ENCODE data around the gene RAB17.
"Not testable (repeated sequence)": the region's sequence is repeated elsewhere in the genome, so short reads cannot be mapped to it uniquely, and the experiment has no call there.

RAB17 gene

DNA sequence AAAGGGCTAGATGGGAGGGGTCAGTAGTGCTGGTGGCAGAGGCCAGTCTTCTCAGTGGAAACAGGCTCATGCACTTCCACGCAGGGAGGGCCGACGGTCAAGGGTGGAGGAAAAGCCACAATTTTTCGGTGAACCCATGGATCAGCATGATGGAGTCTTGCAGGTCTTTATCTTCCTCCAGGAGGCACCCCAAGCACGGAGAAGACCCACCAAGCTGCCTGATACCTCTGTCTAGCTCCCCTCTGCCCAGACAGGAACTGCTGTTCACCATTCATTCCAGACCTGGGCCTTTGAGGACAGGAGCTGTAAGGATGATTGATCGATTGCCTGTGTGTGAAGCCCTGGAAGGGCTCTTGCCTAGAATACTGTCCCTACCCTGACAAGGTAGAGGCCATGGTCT, 34.0 kb upstream of the RAB17 start:
- no peak for DNase-seq

DNA sequence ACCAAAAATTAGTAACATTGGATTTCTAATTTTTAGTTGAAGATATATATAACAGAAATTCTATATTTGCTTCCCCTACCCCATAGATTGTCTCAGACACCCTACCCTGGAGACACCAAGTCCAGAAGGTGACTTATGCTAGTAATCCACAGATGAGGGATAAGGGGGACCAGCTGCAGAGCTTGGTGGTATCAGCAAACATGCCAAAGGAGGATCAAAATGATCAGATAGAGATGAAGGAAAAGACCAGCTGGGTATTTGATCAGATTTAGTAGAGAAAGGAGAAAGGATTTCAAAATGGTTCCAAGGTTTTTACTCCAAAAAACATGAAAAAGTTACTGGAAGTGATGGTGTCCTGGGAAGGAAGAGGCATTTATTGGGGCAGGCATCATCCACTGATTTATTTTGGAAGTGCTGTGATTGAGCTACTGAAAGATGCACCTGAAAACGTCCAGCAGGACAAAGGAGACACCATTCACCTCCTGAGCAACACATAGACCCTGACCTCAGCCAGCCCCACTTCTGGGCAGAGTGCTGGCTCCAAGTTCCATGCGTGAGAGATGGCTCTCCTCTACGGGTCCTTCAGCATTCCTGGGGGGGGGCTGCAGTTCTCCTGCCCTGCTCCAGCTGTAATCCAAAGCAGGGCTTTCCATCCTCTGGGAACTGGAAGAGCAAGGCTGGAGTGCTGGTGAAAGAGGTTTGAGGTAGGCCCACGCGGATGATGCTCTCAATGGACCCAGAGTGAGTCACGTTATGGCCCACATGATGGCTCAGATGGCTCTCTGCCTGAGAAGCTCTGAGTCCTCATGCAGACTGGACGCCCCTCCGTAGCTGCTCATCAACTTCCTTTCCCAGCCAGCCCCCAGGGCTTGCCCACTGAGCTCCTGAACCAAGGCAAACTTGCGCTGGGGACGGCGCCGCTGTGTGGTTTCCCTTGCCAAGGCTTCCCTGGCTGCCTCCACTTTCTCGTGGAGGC, 33.2 kb upstream of the RAB17 start:
- DNase-seq, result no peak

DNA sequence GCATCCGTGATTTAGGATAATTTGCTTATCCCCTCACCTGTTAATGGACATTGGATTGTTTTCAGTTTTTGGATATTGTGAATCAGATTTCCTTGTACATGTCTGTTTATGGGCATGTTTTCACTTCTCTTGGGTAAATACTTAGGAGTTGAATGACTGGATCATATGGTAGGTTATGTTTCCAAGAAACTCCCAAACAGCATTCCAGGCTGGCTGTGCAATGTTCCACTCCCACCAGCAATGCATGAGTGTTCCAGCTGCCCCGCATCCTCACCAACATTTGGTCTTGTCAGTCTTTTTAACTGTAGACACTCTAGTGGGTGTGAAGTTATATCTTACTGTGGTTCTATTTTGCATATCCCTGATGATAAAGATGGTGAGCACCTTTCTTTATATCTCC, 27.9 kb upstream of the RAB17 start:
- DNase-seq, result no peak

DNA sequence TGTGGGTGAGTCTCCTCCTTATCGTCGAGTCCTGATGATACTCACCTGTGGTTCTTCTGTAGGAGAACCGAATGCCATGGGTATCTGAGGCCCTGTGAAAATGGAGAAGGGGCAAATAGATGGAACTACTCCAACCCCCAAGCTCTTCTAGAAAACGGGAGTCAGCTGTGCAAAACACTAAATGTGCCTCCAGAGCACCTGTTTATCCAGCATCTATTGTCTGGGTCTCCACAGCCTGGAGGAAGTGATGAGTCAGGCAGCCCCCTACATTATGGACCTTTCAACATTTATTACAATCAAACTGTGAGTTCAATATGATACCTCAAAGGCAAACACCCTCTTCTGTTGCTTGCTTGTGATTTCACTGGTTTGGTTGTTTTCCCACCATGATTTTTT, 27.1 kb upstream of the RAB17 start:
- no peak for DNase-seq

DNA sequence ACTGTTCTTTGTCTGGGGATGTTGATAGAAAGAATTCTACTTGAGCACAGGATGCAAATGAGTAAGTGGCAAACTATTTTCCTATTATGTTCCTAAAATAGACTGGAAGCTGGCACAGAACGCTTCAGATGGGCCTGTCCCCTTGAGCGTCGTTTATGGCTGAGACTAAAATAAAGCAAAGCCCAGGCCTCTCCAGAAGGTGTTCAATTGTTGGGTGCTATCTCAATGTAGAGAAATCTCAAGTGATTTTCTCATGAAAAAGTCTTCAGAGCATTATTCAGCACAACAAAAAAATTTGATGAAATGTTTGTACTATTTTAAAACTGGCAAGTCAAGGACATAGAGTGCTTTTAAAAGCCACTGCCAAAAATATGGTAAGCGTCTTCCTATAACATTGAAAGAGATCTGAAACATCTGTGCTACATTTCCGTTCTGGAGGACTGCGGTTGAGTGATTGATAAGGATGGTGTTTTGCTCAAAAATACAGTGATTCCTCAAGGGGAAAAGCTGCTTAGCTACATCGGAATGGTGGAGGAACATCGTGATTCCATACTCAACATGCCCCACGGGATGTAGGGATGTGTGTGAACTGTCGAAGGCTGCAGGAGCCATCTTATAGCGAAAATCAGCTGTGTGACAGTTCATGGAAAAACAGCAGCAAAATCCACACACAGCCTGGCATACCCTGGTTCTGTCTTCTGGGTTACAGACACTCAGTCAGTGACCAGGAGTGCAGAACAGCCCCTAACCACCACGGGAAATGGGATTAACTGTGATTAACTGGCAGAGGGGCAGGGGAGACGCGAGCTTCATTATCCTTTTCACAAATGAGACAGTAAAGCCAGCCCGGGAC, 26.4 kb upstream of the RAB17 start:
- peak; percentile 89 for DNase-seq

DNA sequence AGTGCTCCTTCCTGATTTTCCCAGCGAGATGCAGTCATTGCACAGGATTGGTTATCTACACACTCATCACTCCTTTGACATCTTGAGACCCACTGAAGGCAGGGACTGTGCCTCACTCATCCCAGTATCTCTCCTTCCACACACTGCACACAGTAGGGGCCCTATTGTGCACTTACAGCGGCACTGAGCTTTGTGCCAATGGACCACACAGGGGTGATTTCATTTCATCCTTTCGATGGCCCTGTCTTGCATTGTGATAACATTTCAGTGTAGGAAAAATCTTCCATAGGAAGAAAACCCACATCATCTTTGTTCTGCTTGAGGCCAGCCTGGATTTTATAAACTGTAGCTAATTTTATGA, 25.8 kb upstream of the RAB17 start:
- no peak for DNase-seq

DNA sequence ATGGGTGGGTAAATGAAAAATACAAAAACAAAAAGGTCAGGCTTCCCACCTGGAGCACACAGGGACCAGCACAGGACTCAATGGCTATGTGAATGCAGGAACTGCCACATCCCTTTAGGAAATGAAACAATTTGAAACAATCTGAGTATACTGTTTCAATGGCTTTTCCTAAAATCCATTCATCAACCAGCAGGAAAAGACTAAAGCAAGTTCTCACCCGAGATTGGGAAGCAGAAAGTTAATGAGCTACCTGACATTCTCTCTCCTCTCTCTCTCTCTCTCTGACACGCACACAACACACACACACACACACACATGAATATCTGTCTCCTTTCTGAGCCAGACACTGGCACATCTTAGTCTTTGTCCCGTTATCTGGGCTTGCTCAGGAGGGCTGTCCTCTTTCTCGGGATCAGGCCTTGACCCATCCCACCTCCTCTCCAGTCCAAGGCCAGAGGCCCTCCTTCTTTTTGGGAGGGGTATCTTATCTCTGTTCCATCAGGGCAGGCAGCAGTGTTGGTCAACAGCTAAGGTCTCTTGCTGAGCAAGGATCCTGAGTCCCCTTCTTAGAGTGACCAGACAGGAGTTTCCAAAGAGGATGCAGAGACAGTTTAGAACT, 25.2 kb upstream of the RAB17 start:
- no peak for DNase-seq

DNA sequence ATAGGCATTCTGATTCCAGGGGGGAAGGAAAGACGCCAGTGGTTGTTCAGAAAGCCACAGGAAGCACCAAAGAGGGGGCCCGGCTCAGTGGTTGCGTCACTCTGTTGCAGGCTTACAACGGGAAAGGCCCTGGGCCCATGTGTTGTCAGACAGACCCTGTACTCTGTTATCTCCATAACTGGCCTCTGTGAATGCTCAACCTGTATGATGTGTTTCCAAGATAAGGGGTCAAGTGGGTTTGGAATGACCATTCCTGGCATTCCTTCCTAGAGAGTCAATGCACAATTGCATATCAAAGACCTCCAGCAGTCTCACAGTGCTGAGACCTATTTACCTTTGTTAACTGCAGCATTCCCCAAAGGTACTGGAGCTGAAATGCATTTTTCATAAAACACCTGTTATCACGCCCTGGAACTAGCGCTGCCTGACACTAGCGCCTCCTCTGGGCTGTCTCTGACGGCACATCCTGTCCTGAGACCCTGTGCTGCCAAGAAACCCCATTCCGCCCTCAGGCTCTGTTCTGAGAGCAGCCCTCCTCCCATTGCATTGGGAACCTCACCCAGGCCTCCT, 23.7 kb upstream of the RAB17 start:
- peak; percentile 73 for DNase-seq

DNA sequence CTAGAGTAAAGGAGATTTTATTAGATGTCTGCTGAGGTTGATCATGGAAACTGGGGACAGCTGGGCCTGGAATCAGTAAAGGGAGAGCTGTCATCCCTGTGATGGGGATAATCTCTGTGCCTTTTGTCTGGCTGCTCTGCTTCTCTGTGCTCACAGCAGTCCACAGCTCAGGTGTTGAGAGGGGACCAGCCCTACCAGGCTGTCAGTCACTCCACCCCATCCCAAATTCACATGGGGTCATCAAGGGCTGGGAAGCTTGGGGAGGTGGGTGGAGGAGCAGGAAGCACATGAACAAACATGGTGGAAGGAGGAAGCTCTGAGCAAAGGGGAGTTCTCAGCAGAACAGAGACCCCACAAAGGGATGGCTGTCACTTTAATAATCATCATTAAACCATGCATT, 23.1 kb upstream of the RAB17 start:
- DNase-seq, result no peak

DNA sequence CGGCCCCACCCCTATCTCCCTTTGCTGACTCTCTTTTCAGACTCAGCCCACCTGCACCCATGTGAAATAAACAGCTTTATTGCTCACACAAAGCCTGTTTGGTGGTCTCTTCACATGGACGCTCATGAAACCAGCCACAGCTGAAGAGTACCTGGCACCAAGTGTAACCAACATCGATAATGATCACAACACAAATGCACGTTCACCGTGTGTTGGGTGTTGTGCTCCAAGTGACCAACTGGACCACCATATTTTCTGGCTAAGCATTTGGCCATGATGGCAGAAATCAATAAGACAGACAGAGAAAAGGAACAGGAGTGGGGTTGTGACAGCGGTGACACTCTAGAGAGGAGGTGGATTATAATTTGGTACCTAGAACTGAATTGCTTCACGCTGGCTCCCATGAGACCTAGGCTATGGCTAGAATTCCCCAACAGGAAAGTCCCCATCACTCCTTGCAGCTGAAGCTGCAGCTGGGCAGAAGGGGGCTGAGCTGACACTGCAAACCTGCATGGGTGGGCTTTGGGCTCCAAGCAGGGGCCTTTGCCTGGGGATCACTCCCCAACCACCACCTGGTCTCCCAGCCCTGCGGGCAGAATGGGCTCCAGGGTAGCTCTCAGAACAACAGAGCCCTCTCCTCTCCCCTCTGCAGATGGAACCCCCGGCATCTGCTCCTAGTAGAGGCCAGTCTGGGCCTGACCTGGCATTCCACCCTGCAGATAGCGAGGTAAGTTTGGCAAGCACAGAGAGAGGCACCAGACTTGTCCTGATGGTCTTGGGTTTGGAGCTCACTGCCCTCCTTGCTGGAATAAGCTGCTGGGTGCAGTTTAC, 22.2 kb upstream of the RAB17 start:
- no peak for DNase-seq

DNA sequence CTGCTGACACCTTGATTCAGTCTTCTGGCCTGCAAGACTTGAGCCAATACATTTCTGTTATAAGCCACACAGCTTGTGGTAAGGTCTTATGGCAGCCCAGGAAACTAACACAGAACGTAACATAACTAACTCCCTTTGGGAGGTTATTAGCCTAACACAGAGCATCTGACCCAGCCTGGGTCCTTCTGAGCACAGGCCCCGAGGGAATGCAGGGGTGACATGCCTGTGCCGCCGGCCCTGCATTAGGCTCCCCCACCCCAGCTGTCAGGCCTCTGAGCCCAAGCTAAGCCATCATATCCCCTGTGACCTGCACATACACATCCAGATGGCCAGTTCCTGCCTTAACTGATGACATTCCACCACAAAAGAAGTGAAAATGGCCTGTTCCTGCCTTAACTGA, 16.0 kb upstream of the RAB17 start:
- DNase-seq, result not testable (repeated sequence)

DNA sequence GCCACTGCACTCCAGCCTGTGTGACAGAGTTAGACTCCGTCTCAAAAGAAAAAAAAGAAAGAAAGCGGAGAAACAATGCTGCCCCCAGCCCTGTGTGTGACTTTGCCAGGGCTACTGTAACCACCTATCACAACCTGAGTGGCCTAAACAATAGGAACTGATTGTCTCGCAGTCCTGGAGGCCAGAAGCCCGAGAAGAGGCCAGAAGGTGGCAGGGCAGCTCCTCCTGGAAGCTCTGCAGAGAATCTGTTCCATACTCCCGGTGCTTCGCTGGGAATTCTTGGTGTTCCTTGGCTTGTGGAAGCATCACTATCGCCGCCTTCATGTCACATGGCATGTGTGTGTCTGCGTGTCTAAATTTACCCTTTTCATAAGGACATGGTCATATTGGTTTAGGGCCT, 14.4 kb upstream of the RAB17 start:
- DNase-seq, result no peak

DNA sequence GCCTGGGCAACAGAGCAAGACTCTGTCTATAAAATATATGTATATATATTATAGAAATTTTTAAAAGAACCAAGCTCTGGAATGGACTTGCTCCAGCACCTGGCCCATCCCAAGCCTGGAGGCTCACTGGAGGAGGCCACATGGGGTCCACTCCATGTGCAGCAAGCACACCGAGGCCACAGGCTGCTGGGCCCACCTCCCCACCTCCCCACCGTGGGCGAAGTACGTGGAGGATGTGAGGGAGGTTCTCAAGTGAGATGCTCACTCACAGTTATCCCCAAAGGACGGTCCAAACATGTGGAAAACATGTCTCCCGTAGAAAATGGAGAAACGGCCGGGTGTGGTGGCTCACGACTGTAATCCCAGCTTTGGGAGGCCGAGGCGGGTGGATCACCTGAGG, 13.9 kb upstream of the RAB17 start:
- no peak for DNase-seq

DNA sequence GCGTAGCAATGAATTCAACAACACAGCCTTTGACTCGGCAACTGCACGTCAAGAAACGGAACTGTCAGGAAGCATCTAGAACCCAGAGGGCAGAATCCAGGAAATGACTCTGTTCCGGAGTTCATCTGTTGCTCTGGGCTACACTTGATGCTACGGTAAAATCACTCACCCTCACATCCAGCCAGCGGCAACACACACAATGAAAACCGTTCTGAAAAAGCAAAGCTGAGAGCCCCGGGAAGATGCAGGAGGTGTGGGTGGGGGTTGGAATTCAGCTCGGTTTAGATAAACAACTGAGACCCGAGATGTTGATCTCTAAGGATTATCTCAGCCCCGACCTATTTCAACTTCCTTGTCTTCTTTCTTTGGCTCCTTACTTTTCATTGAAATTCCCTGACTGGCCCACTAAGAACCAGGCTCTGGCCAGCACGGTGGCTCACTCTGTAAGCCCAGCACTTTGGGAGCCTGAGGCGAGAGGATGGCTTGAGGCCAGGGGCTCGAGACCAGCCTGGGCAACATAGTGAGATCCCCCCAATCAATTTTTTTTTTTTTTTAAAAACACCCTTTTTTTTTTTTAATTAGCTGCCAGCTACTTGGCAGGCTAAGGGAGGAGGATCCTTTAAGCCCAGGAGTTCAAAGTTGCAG, 13.3 kb upstream of the RAB17 start:
- peak; percentile 63 for DNase-seq

DNA sequence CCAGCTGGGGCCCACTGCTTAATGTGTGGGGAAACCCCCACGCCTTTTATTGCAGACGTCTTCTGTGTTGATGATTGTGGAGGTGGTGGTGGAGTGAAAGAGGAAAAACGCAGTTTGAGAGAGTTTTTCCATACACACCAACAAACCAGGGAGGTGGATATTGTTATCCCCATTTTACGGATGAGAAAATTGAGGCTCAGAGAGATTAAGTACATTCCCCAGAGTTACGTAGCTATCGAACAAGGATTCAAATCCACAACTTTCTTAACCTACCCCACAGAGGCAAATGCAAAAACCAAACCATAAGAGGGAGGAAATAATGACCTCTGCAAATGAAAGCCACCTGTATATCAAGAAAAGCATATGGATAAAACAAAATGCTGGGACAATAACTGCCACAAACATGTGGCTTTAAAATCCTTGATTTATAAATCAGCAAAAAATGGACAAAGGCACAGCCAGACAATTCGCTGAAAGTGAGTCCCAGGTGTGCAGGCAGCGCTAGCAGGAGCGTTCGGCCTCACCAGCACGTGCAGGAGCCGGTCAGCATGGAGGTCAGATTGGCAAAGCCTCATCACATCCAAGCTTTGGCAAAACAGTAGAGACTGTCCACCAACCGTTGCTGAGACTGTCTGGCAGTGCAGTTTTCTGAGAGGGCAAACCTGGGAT, 12.6 kb upstream of the RAB17 start:
- DNase-seq, result no peak

DNA sequence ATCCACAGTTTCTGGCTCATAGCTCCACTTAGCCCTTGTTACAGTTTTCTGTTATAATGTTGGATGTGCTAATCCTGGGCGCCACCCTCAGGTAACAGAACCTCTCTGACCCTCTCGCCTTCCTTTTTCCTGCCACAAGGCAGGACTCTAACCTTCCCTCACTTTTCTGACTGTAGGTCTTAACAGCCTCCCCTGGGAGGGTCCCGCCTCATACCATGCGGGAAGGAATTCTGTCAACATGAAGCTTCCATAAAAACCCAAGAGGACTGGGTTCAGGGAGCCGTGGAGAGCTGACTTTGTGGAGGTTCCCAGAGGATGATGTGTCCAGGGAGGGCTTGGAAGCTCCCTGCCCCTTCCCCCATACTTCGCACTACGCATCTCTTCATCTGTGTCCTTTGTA, 11.9 kb upstream of the RAB17 start:
- no peak for DNase-seq

DNA sequence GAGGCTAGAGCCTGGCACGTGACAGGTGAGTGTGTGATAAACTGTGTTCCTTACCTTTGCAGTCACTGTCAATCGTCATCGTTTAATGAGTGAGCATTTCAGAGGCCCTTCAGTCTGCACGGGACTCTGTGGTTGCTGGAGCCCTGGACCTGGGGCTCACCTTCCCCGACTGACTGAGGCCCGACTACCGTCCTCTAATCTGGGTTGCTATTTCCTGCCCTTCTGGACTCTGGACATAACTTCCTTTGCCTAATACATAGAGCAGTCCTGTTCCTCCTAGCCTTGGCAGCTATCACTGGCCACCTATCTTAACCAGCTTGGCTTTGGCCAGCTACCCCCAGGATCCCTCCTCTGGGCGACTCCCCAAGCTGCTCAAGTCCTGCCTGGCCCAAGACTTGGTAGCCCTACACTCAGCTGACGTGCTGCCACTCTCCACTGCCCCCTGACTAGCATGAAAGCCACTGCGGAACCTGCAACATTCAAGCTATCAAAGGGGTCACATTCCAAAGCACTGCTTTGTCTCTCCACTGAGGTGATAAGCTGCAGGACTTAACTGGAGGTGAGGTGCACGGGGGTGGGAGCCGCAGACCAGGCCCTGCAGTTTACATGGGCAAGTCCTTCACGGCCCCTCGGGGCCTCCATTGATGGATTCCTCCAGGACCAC, 11.1 kb upstream of the RAB17 start:
- no peak for DNase-seq

DNA sequence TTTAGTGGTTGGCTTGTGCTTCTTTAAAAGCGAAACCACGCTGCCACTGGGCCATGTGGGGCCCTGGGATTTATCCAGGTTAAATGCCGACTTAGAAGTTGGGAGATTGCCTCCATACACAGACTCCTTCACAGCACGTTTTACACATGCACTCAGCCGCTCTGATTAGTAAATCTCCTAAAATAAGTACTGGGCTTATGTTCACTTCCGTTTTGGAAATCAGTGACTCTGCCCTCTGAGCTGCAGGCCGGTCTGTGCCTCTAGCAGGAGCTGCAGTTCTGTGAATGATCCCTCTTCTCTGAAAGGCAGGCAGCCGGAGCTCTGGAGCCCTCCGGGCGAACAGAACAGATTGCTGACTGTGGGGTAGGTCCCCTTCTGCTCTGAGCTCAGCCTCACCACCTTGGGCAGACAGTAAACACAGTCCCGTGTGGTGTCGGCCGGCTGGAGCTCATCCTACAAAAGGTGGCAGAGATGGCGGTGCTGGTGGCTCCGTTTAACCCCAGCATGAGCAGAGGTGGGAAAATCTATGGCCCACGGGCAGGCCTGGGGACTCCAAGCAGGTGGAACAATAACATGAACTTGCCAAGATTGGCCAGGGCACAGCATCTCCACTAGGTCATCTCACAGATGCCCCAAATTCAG, 9.8 kb upstream of the RAB17 start:
- peak; percentile 65 for DNase-seq

DNA sequence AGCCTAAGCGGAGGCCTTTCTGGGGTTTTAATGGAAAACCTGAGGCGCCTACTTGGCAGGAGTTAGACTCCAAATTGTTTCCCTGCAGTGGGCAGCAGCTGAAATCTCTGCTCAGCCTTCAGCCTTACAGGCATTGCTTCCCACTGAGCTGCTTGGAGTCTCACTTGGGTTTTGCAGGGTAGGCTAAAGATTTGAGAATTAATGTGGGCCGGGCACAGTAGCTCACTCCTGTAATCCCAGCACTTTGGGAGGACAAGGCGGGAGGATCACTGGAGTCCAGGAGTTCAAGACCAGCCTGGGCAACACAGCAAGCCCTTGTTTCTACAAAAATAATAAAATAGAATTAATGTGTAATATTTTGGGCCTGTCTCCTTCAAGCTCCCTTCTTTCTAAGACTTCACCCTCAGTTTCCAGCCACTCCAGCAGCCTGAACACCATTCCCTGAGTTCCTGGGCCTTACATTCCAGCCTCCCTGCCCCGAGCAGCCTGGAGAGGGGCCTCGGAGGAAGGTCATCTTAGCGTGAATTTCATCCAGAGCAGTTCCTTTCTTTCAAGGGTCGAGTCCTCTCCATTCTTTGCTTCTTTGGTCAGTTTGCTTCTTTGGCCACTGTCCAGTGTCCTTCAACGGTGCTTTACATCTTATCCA, 9.1 kb upstream of the RAB17 start:
- no peak for DNase-seq
